DMS79 (cell line): Measurements from ENCODE around the gene MAP2K7.
A peak's percentile ranks its signal among the peaks of the same experiment; 100 is the strongest.
"Not testable (repeated sequence)": the region's sequence is repeated elsewhere in the genome, so short reads cannot be mapped to it uniquely, and the experiment has no call there.

Experiments
- DNase-seq: peaks from one replicate; lab custom pipeline; 2025; lab: John Stamatoyannopoulos, UW

The MAP2K7 gene

DNA sequence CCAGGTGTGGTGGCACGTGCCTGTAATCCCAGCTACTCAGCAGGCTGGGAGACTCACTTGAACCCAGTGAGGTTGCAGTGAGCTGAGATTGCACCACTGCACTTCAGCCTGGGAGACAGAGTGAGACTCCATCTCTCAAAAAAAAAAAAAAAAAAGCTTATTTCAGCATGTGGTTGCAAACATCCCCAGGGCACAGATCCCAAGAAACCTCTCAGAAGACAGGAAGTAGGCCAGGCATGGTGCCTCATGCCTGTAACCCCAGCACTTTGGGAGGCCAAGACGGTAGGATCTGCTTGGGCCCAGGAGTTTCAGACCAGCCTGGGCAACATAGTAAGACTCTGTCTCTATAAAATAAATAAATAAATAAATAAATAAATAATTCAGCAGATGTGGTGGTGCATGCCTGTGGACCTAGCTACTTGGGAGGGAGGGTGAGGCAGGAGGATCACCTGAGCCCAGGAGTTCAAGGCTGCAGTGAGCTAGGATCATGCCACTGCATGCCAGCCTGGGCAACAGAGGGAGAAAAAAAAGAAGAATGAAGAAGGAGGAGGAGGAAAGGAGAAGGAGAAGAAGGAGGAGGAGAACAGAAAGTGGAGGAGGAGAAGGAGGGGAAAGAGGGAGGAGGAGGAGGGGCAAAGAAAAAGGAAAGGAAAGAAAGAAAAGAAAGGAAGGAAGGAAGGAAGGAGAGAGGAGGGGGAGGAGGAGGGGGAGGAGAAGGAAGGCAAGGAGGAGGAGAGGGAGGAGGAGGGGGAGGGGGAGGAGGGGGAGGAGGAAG is 19.7 kb upstream of the MAP2K7 start:
- no peak for DNase-seq

DNA sequence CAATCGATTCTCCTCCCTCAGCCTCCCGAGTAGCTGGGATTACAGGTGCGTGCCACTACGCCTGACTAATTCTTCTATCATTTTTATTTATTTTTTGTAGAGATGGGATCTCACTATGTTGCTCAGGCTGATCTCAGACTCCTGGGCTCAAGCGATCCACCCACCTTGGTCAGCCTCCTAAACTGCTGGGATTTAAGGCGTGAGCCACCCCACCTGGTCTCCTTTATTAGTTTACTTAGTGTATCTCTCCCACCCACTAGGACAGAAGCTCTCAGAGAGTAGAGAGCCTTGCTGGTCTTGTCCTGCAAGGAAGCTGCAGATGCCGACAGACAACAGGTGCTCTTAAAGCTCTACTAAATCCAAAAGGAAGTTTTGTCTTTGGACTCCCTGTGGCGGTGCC is 17.9 kb upstream of the MAP2K7 start:
- no peak for DNase-seq

DNA sequence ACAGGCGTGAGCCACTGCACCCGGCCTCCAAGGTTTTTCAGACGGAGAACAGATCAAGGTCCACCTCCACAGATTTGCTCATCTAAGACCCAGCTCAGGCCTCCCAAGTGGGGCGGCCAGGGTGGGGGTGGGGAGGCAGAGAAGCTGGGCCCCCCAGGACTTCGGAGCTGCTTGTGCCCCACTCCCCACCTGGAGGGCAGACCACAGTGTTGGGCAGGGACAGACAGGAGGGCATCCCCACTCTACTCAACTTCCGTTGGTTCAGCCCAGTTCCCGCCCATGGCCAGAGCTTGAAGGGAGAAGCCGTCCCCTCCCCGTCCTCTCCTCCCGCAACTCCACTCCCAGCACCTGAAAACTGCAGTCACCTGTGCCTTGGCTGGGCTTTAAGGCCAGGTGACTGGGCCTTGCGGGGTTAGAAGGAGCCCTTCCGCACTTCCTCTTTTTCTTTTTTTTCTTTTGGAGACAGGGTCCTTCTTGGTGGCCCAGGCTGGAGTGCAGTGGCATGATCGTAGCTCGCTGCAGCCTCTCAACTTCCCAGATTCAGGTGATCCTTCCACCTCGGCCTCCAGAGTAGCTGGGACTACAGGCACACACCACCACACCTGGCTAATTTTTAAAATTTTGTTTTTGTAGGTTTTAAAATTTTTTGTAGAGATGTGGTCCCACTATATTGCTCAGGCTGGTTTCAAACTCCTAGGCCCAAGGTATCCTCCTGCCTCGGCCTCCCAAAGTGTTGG is 16.1 kb upstream of the MAP2K7 start:
- no peak for DNase-seq

DNA sequence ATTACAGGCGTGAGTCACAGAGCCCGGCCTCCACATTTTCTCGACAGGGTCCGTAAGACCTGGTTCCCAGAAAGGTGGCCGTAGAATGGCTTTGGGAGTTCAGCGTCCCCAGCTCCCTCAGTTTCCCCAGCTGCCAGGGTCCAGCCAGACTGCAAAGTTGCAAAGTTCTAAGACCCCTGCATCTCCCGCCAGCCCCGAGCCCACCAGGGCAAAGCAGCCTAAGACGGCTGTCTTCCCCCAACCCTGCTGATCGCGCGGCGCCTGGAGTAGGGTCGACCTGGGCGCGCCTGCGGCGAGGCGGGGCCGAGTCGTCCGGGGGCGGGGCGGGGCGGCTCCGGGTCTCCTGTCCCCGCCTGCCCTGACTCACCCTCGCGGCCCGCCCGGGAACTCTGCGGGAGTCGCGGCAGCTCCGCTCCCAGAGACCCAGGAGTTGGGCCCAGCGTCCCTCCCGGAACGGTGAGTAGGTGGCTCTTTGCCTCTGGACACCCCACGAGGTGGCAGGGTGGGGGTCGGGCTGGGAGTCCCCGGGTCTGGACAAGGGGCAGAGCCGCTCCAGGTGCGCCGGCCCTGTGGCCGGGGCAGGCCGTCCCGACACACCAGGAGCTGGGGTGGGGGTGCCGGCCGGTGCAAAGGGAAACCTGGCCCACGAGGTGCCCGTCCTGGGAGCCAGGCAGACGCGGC is 15.4 kb upstream of the MAP2K7 start, which contains the start of gene LRRC8E:
Gene LRRC8E, plus strand, starts transcription at position 366 of the 681 bp plus-strand sequence. CDS start 7,094 bp downstream, outside the sequence.
- DNase-seq = peak; percentile 14

DNA sequence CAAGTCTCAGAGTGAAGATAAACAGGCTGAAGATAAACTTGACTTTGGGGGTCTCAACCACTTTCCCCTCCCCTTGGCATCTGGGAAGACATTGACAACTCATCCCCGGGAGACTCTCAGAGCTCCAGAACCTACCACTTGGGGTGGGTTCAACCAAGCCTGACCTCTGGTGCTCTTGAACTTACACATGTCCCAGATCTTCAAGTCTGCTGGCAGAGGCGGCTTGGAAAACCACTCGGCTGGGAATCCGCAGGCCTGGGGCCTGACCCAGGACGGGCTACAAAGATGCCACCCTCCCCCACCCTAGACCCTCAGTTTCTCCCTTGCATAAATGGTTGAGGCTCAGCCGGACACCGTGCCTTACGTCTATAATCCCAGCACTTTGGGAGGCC is 14.9 kb upstream of the MAP2K7 start:
- DNase-seq = no peak

DNA sequence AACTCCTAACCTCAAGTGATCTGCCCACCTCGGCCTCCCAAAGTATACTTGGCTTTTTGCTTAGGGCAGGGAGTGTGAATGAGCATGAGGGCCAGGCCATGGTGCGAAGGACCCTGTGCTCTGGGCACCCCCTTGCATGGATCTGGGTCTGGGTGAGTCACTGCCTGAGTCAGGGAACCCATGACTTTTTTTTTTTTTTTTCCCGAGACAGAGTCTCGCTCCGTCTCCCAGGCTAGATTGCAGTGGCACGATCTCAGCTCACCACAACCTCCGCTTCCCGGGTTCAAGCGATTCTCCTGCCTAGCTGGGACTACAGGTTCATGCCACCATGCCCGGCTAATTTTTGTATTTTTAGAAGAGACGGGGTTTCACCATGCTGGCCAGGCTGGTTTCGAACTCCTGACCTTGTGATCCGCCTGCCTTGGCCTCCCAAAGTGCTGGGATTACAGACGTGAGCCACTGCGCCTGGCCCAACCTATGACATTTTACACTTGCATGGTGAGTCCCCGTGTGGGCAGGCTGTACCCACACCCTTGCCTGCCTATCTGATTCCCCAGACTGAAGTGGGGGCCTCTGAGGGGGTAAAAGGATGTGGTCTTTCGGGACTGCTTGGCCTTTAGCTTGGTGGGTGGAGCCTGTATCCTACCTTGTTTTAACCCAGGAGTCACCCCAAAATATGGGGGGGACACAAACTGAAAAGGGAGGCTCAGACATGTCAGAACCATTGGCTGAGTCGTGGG is 10.1 kb upstream of the MAP2K7 start:
- not testable (repeated sequence) for DNase-seq

DNA sequence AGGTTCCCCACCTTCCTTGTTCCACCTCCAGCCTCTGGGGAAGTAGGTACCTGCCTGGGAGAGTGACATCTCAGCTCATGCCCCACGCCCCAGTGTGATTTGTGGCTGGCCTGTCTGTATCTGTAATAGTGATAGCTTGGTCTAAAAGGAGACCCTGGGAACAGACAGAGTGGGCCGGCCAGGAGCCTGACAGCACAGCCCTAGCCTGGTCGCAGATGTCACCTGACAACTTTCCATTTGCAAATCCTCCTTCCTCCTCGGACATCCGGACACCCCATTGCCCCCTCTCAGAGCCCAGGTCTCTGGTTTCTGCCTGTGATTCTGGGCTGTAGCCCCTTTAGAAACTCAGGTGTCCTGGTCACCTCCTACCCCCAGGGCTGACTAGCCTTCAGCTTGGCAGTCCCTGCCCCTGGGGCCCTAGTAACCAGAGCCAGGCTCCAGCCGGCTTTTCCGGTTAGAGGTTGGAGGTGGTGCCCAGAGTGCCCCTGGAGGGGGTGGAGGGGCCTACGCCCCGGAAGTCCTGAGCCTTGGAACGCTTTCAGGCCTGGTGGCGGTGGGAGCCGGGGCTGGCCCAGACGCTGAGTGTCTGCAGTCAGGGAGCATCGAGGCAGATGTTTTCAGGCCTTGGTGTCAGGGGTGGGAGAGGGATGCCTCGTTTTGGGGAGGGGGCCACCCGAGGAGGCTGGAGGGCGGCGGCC is 8.9 kb upstream of the MAP2K7 start:
- no peak for DNase-seq

DNA sequence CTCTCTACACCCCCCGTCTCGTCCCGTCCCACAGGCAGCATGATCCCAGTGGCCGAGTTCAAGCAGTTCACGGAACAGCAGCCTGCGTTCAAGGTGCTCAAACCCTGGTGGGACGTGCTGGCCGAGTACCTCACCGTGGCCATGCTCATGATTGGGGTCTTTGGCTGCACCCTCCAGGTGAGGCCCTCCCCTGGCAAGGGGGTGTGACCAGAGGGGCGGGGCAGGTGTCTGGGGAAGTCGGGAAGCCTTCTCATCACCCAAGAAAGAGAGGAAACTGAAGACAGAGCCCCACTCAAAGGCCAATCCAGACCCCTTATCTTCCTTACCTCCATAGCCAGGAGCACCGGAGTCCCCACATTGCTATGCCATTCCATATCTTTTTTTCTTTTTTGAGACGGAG is 8.1 kb upstream of the MAP2K7 start:
- DNase-seq = no peak

DNA sequence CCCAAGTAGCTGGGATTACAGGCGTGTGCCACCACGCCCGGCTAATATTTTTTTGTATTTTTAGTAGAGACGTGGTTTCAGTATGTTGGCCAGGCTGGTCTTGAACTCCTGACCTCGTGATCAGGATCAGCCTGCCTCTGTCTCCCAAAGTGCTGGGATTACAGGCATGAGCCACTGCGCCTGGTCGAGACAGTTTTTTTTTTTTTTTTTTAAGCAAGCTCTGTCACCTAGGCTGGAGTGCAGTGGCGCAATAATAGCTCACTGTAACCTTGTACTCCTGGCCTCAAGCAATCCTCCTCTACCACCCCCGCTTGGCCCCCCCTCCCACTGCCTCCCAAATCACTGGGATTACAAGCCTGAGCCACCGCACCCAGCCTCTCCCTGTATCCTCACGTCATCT is 6.4 kb upstream of the MAP2K7 start:
- DNase-seq = no peak

DNA sequence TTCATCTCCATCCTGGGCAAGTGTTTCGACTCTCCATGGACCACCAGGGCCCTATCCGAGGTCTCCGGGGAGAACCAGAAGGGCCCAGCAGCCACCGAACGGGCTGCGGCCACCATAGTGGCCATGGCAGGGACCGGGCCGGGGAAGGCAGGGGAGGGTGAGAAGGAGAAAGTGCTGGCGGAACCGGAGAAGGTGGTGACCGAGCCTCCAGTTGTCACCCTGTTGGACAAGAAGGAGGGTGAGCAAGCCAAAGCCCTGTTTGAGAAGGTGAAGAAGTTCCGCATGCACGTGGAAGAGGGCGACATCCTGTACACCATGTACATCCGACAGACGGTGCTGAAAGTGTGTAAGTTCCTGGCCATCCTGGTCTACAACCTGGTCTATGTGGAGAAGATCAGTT is 4.7 kb upstream of the MAP2K7 start:
- no peak for DNase-seq

DNA sequence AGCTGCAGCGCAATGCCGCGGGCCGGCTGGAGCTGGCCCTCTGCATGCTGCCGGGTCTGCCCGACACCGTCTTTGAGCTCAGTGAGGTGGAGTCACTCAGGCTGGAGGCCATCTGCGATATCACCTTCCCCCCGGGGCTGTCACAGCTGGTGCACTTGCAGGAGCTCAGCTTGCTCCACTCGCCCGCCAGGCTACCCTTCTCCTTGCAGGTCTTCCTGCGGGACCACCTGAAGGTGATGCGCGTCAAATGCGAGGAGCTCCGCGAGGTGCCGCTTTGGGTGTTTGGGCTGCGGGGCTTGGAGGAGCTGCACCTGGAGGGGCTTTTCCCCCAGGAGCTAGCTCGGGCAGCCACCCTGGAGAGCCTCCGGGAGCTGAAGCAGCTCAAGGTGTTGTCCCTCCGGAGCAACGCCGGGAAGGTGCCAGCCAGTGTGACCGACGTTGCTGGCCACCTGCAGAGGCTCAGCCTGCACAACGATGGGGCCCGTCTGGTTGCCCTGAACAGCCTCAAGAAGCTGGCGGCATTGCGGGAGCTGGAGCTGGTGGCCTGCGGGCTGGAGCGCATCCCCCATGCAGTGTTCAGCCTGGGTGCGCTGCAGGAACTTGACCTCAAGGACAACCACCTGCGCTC is 3.8 kb upstream of the MAP2K7 start:
- no peak for DNase-seq

DNA sequence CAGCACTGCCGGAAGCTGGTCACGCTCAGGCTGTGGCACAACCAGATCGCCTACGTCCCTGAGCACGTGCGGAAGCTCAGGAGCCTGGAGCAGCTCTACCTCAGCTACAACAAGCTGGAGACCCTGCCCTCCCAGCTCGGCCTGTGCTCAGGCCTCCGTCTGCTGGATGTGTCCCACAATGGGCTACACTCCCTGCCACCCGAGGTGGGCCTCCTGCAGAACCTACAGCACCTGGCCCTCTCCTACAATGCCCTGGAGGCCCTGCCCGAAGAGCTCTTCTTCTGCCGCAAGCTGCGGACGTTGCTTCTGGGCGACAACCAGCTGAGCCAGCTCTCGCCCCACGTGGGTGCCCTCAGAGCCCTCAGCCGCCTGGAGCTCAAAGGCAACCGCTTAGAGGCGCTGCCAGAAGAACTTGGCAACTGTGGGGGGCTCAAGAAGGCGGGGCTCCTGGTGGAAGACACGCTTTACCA is 3.2 kb upstream of the MAP2K7 start:
- DNase-seq = no peak

DNA sequence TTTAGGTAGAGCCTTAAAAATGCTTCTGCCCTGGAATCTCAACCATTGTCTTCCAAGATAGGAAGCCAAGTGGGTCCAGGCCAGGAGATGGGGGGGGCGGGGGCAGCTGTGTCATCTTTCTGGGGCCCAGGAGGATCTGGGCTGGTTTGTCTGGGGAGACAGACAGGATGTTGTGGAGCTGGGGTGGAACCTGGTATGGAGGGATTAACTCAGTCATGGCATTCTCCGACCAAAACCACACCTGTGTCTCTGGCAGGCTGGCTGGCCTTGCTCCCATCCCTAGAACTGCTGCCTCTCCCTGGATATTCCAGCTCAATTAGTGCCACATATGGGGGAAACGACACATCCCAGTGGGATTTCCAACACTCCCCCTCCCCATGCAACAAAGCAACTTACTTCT is 2.7 kb upstream of the MAP2K7 start:
- no peak for DNase-seq

DNA sequence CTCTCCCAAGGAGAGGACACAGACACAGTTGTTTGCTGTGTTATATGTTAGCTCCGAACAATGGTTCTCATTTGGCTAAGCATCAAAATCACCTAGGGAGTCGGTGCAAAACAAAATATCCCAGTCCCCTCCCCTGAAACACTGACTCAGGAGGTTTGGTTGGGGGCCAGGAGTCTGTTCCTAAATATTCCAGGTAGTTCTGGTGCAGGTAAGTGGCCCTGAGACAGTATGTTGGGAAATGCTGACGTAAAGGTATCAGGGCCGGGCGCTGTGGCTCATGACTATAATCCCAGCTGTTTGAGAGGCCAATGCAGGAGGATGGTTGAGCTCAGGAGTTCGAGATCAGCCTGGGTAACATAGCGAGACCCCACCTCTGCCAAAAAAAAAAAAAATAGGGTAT is 2.3 kb upstream of the MAP2K7 start:
- no peak for DNase-seq

DNA sequence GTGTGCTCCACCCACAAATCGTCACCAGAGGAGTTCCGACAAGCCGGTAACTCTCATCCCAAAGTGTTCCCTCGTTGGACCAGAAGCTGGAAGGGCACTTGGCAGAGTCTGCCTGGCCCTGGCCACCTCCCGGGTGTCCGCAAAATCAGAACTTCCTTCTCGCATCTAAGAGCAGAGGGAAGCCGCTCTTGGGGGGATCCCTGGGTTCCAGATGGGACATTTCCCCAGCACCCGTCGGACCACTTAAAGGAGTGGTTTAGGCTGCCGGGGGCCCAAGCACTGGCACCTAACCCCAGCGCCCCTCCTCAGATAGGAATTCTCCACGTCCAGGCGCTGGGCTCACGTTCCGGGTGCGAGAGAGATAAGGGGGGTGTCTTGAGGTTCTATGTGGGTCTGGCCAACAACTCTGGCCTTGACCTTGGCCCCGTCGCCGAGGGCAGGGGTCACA is 857 bp upstream of the MAP2K7 start:
- DNase-seq = no peak

DNA sequence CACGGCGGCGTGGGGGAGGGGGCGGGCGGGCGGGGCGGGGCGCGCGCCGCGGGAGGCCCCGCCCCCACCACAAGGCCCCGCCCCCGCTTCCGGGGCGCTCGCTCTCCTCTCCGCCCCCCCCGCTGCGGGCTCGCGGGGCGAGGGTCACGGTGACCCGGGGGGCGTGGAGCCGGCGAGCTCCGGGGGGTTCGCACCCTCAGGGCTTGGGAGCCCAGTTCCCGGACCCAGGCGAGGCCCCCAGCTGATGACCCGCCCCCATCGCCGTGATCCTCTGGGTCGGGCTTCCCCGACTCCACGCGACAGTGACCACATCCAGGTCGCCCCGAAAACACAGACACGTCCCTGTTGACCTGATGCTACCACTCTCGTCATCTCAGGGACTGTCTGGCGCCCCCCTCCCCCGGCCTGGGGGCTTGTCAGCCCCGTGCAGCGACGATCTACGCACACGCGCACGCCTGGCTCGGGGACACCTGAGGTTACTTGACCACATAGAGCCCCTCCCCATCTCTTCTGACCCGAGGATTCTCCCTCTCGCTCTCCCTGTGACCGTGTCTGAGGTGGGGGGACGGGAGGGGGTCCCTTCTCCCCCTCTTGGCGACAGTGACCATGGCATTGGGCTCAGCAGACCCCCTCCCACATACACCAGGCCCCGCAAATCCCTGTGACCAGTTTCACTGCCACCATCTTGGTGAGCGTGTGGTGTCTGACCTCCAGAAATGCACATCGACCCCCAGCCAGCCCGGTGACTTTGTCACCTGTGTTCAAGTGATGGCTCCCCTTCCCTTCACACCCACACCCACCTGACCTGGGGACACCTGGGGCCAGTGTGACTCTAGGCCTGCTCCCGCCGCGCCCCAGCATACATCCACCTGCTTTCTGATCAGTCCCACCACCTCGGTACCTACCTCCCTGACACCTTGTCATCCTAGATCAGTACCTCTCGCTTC is 670 bp downstream of the MAP2K7 start:
- no peak for DNase-seq

DNA sequence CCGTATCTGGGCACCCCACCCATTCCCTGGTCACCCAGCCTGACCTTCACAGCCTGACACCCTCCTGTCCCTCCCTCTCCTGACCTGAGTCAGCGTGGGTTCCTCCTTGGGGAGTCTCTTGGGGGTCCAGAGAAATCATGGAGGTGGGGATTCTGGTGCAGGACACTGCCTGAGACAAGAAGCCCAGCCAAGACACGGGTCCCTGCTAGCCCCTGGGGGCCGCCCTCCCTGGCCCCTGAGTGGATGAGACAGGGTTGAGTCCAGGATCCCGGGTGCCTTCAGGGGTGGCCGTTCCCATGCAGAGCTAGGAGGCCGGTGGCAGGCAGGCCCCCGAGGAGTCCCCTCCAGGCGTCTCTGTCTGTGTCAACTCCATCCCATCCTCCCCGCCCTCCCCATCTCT is 1.6 kb downstream of the MAP2K7 start:
- DNase-seq = no peak

DNA sequence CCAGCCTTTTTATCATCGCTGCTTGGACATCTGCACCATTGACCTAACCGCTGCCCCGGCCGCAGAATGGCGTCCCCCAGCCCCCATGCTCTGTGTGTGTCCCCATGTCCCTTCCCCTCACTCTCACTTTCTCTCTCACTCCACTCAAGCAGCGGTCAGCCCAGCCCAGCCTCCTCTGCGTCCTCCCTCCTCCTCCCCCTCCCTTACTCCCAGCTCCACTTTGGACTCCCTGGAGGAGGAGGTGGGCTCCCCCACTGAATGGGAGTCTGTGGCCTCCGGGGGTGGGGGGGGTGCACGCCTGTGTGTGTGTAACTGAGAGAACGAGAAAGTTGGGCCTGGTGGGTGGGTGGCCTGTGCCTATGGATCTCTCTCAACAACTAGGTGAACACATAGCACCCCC is 2.2 kb downstream of the MAP2K7 start:
- no peak for DNase-seq

DNA sequence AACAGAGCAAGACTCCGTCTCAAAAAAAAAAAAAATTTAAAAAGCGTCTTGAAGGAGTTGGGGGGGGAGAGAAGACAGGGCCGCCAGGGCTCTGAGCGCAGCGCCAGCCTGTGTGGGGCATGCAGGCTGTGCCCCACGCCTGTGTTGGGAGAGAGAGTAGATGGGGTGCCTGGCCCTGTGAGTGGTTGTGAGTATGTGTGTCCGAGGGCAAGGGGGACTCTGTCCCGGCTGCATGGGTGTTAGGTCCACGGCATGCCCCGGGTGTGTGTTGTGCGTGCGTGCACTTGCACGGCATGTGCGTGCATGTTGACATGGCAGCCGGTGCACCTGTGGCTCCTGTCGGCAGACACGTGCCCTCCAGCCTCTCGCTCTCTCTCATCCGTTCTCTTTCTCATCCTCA is 3.4 kb downstream of the MAP2K7 start:
- DNase-seq = no peak

DNA sequence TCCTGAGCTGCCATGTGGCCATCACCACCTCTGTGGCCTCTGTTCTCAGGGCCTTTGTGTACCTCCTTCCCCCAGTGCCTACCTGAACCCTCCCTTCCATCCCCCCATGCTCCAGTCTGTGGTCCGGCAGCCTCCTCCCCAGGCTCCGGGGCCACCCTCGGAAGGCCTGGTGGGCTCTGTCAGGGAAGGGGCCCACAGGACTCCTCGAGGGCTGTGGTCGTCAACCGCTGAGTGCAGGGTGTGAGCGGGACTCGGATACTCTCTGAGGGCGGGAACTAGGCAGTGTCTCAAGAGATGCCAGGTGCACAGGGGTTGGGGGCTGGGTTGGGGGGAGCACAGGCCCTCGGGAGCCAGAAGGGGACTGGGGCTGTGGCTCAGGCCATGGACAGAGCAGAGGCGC is 3.9 kb downstream of the MAP2K7 start:
- DNase-seq = no peak
